HEK293 (cell line): Measurements from ENCODE around the gene BACH1.

Source experiments
- BCL11B ChIP-seq: fragments of 450-650 bp; formaldehyde crosslinking; IDR thresholded peaks from 2 replicates; pipeline ENCODE4 v1.5.1; 2016; ENCODE audit warnings: low read depth, missing biosample characterization, missing genetic modification characterization
- KLF16 ChIP-seq: fragments of 450-650 bp; formaldehyde crosslinking; IDR thresholded peaks from 2 replicates; pipeline ENCODE4 v1.5.1; 2017; ENCODE audit warnings: missing biosample characterization, missing genetic modification characterization
- ZBTB20 ChIP-seq: fragments of 450-650 bp; formaldehyde crosslinking; IDR thresholded peaks from 2 replicates; pipeline ENCODE4 v1.5.1; 2016; ENCODE audit warnings: missing biosample characterization, missing genetic modification characterization
- ZNF138 ChIP-seq: fragments of 450-650 bp; formaldehyde crosslinking; IDR thresholded peaks from 2 replicates; pipeline ENCODE4 v1.5.1; 2016; ENCODE audit warnings: missing biosample characterization, missing genetic modification characterization, borderline replicate concordance
- ZNF548 ChIP-seq: fragments of 450-650 bp; formaldehyde crosslinking; IDR thresholded peaks from 2 replicates; pipeline ENCODE4 v1.5.1; 2016; ENCODE audit warnings: missing biosample characterization, missing genetic modification characterization
- ZNF626 ChIP-seq: fragments of 450-650 bp; sonication (Bioruptor Pico); formaldehyde crosslinking; IDR thresholded peaks from 2 replicates; pipeline ENCODE4 v1.5.1; 2018; ENCODE audit warnings: missing biosample characterization, missing genetic modification characterization, inconsistent platforms
- TF ChIP-seq, protein P1 (sequence below): fragments of 450-650 bp; formaldehyde crosslinking; IDR thresholded peaks from 2 replicates; pipeline ENCODE4 v1.5.1; 2016; ENCODE audit warnings: missing biosample characterization, missing genetic modification characterization

DNA sequence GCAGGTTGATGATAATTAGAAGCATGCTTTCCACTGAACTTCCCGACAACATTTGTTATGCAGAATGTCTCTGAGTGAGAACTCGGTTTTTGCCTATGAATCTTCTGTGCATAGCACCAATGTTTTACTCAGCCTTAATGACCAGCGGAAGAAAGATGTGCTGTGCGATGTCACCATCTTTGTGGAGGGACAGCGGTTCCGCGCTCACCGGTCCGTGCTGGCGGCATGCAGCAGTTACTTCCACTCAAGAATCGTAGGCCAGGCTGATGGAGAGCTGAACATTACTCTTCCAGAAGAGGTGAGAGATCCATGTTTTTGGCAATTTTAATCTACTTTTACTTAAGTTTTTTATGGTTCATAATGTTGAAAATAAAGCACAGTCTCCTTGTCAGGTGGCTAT lies 22.5 kb downstream of the BACH1 start:
- TF ChIP-seq, protein P1, sequence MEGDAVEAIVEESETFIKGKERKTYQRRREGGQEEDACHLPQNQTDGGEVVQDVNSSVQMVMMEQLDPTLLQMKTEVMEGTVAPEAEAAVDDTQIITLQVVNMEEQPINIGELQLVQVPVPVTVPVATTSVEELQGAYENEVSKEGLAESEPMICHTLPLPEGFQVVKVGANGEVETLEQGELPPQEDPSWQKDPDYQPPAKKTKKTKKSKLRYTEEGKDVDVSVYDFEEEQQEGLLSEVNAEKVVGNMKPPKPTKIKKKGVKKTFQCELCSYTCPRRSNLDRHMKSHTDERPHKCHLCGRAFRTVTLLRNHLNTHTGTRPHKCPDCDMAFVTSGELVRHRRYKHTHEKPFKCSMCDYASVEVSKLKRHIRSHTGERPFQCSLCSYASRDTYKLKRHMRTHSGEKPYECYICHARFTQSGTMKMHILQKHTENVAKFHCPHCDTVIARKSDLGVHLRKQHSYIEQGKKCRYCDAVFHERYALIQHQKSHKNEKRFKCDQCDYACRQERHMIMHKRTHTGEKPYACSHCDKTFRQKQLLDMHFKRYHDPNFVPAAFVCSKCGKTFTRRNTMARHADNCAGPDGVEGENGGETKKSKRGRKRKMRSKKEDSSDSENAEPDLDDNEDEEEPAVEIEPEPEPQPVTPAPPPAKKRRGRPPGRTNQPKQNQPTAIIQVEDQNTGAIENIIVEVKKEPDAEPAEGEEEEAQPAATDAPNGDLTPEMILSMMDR (tag by site-specific recombination), result no peak
- no peak for TF ChIP-seq ZNF138 (tag by site-specific recombination)
- TF ChIP-seq ZNF548 (tag by site-specific recombination), result no peak
- TF ChIP-seq BCL11B, result no peak
- TF ChIP-seq KLF16, result no peak
- TF ChIP-seq ZBTB20 (tag by site-specific recombination), result no peak
- no peak for TF ChIP-seq ZNF626 (tag by site-specific recombination)
